HG03521 (cell line): ENCODE data around the gene HMGCS2.

Experiments
- ATAC-seq: cut with Tn5 transposase; IDR thresholded peaks from one replicate; pipeline ENCODE4 v1.9.1; 2021; ENCODE audit warnings: mild to moderate bottlenecking, moderate library complexity; ENCODE audit not compliant: unreplicated experiment

Gene HMGCS2

DNA sequence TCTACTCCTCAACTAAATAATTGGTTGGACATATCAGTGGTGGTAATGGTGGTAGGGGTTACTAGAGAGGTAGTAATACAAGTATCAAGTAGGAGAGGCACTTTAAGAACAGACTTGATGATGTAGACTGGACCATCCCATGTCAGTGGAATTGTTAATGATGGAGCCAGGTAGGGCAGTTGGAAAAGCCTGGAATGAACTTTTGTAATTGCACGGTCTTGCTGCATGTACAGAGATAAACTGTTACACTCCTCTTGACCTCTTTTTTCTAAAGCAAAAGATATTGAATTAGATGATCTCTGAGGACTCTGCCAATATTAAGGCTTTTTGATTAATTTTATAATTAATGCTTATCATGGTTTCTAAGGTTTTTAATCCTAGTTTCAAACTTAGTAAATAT is 5.8 kb downstream of the HMGCS2 start:
- no peak for ATAC-seq

DNA sequence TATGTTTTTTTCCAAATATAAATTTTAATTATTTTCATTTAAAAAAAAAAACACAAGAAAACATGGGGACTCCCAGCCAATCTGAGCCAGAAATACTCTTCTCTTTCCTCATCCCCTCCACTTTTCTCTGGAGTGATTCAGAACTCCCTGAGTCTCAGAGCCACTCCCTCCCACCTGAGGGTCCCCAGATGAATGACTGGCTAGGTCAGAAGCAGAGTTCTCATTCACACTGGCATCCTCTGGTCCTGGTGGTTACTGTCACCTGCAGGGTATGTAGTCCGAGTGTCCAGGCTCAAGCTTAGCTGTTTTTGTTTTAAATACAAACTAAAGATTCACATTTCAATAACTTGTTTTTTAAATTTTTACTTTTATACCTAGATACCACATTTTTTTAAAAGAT is 6.3 kb downstream of the HMGCS2 start:
- ATAC-seq = no peak

DNA sequence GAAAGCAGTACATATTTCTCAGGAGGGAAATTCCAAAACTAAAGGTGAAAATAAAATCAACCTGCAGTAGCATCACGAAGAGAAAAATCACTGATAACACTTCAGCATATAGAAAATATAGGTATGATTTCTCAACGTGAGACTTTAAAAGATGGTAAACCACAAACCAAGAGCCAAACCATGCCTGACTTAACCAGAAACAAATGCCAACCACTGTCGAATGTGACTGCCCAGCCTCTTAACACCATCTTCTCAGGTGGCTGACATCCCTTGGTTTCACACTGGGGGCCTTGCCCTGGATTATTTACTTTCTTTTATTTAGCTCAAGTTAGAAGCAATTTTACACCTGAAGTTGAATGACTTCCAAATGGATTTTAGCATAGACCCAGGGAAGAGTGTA is 10.1 kb downstream of the HMGCS2 start:
- ATAC-seq = no peak

DNA sequence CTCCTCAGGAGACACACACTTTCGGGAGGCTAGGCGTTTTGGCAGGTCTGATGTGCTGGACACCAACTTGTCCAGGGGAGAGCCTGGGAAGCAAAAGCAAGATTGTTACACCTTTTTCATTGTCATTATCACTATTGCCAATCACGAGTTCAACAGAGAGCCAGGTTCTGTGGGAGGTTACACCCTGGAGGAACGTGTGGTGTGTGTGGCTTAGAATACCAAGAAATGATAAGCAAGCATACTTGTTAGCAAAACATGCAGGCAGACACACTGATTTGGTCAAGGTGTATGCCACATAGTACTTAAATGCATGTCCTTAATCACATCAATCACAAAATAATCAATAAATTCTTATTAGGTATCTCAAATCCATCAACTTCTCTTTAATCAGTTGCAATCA is 16.1 kb downstream of the HMGCS2 start:
- no peak for ATAC-seq

DNA sequence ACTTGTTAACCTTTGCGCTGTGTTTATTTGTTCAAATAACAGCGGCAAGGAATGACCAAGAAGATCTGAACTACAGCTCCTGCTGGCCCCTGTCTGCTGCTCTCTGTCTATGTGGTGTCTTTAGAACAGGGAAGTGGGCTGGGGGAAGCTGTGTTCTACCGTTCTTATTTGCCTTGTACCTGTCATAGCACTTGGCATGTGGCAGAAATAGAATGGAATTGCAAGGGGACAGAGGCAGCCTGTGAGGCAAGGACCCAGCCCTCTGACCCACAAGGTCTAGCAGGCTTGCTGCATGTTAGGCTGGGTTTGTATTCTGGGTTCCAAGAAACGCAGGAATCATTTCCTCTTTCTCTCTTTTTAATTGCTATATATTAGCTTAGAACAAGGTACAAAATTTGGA is 20.7 kb downstream of the HMGCS2 start:
- ATAC-seq = no peak

DNA sequence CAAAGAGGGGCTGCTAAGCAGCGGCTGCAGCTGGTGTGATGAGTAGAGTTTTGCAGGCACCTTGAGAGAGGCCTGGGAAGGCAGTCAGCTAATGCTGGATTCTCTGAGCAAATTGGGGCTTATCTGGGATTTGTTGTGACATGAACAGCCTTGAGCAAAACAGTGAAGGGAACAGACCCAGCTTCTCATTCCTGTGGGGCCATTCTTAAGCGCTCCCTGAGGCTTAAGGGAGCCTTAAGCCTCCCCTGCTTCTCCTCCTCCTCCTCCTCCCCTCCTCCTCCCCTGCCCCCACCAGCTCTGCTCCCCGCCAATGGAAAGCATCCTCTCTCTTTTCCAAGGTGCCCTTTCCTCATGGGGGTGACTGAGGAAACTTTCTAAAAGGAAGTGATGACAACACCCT is 21.3 kb downstream of the HMGCS2 start:
- ATAC-seq = no peak

DNA sequence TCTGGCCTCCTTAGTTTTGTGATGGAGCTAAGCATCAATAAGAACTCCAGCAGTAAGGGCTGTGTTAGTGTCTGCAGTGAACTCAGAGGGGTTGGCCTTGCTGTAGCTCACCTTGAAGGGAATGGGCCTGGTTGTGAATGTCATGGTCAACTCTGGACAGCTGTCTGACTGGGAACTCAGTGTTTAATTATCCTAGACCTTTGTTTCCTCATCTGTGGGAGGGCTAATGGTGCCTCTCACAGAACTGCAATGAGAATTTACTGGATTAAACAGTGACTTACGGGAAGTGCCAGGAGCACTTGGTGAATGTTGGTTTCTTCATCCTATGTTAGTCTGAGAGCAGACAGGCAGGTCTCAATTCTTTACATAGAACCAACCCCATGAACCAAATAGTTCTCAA is 23.7 kb downstream of the HMGCS2 start:
- ATAC-seq = no peak

DNA sequence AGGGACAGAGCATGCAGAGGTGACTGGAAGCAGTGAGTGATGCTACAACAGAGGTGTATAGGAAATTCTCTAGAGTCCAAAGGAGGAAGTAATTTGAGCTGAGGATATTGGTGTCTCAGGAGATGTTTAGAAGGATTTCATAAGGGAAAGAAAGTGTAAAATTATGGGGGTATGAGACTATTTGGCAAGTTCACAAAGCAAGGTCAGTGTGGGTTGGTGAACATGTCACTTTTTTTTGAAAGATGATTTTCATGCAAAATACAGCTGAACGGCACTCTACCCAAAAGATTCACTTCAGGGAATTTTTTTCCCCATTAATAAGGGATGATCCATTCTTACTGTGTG is 24.1 kb downstream of the HMGCS2 start:
- no peak for ATAC-seq

DNA sequence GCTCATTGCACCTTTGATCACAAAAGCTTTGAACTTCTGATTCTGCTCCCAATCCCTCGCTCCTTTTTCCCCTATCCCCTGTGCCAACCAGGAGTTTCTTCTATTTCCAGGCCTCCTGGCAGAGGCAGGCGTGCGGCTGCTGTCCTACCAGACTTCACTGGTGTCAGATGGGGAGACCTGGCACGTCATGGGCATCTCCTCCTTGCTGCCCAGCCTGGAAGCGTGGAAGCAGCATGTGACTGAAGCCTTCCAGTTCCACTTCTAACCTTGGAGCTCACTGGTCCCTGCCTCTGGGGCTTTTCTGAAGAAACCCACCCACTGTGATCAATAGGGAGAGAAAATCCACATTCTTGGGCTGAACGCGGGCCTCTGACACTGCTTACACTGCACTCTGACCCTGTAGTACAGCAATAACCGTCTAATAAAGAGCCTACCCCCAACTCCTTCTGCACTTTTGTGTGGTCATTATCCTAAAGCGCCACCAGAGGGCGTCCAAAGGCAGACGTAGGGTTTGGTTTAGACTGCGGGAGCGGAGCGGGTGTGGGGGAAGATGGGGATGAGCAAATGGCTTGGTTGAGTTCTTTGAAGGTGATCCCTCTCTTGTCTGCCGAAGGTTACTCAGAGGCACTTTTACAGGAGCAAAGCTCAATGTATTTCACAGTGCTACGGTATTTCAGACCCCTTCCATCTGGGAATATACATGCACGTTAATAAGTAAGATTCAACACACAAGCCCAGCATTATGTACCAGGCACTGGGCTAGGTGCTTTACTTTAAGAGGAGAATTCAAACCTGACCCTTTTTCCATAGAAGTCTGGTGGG is 24.7 kb downstream of the HMGCS2 start:
- ATAC-seq = no peak

DNA sequence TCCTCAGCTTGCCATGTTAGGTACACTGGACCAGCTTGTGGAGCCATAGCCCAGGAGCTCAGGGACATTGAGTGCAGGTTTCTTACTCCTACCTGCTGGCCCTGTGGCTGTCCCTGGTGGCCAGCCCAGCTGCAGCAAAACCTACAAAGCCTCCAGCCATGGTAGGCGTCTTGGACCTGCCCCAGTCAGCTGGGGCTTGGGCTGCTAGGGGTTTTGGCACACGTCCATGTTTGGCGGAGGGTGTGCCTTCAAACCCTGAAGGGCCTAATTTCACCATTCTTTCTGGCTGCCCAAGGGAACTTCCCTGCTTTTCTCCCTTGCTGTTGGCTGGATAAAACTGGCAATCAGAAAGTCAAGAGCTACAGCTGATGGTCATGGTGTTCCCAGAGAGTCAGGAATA is 25.4 kb downstream of the HMGCS2 start:
- ATAC-seq = no peak

DNA sequence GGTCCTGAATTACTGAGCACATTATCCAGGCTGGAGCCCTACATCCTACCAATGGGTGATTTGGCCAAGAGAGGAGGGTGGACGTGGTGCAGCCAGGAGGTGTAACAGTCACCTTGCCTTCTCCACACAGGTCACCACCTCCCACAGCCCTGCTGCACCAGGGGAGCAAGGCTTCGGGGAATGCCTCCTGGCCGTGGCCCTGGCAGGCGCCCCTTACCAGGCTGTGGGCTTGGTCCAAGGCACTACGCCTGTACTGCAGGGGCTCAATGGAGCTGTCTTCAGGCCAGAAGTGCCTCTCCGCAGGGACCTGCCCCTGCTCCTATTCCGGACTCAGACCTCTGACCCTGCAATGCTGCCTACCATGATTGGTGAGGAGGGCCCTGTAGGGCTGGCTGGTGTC is 26.0 kb downstream of the HMGCS2 start:
- no peak for ATAC-seq

DNA sequence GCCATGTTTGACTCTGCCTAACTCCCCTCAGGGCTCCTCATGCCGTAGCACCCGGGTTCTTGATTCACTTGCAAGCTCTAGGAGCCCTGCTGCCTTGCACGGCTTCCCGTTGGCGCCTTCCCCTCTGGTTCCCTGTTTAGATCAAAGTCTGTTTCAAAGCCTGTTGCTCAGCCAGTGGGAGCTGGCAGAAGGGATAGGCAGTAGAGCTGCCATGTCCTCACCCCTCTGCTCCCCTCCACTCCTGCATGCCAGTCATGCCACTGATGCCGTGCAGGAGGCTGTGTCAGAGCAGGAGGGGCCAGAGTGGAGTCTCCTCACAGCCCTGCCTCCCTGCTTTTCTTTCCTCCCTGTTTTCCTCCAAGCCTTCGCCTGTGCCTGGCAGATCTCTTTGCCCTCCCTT is 26.5 kb downstream of the HMGCS2 start:
- no peak for ATAC-seq

DNA sequence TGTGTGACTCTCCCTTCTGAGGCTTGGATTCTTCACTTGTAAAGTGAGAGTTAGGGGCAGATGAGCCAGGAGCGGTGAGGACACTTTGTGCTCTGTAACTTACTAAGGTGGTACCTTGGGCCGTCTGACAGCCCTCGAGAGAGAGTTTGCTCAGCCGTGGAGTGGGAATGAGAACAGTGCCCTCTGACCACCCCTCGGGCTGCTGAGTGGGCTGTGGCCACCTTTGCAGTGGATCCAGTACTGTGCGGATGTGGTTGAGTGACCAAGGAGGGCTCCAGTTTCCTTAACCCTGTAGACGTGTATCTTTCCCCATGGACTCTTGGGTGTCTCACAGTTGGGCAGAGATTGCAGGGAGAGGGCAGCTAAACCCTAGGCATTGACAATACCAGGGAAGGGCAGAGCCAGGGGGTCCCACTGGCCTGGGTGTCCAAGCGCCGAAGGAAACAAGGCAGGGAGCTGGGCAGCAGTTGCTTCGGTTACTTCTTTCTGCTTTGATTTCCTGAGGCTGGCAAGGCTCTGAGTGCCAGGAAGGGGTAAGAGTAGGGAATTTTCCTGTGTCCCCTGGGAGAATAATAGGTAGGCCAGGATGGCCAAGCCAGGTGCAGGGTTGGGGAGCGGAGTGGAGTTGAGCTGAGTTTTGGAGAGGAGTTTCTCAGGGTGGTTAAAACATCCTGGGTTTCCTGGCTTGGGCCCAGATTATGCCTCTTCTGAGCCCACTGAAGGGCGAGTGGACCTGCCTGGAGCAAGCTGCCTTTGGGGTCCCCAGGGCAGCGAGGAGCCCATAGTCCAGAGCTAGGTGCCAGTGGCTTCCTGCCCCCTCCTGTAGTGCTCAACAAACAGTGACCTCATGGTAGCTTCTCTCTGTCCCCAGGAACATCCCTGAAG is 27.6 kb downstream of the HMGCS2 start:
- no peak for ATAC-seq

DNA sequence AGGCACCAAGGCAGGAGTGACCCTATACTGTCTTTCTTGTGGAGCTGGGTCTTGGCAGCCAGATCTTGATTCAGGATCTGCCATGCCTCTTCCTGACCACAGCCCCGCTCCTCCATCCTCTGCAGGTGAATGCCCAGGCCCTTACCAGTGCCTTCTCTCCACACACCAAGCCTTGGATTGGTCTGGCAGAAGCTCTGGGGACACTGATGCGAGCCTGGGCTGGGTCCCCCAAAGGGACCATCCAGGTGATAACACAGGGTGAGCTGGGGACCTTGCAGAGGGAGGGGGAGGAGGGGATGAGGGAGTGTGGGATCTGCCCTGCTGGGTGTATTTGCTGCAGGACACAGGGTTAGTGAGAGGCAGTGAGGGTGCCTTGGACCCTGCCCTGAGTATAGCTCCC is 28.4 kb downstream of the HMGCS2 start:
- no peak for ATAC-seq

DNA sequence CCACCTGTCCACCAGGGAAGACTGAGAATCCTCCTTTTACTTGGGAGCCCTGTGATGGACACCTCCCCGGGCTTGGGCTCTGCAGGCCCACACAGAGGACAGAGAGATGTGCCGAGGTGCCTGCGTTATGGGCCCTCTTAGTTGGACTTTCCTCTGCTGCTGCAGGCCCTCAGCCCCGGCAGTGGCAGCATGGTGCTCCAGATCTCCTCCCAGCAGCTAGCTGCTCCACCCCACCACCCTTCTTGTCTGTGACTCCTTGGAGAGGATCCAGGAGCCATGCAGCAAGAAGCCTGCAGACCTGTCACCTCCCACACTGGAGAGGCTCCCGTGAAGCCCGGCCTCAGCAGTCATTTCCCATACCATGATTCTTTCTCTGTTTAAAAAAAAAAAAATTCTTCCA is 29.6 kb downstream of the HMGCS2 start:
- ATAC-seq = no peak

DNA sequence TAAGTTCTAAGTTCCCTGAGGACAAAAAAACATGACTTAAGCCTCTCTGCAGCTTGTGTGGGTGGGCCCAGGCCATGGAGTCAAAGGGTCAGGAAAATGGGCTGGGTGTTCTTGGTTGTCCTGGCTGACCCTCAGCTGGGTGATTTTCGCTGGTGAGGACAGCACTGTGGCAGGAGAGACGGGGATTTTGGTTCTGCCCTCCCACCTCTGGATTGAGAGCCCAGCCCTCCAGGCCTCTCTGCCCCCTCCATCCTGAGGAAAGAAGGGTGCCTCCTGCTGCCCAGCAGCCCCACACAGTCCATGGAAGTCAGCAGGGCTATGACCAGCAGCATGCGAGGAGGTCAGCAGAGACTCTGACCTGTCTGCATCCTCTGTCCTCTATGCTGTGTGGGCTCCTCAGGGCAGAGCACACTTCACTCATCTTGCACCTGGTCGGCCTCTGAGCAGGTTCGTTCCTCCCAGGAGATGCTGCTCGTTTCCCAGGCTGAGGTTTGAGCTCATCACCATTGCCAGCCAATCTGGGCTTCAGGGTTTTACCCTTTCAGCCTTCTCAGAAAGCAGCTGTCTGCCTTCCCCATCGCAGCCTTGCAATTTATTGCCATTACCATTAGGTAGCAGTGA is 30.5 kb downstream of the HMGCS2 start:
- no peak for ATAC-seq

DNA sequence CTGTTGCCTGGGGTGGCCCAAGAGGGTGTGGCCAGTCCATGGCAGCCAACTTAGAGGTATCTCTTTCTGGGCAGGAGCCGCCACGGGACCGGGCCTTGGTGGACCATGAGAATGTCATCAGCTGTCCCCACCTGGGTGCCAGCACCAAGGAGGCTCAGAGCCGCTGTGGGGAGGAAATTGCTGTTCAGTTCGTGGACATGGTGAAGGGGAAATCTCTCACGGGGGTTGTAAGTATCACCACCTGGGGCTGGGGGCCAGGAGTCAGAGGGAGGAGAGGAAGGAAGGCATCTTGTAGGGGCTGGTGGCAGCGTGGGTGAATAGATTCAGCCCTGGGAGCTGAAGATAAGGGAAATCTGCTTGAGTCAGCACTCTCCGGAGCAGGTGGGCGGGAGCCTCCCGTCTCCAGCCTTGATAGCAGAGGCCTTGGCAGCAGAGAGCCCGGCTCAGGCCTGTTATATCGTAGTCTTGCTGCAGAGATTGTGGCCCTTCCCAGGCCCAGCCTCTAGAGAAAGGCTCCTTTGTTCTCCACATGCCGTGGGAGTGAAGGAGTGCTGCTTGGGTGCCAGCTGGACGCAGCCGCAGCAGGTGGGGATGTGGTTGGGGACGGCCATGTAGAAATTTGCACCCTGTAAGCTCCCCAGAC is 31.5 kb downstream of the HMGCS2 start:
- no peak for ATAC-seq

DNA sequence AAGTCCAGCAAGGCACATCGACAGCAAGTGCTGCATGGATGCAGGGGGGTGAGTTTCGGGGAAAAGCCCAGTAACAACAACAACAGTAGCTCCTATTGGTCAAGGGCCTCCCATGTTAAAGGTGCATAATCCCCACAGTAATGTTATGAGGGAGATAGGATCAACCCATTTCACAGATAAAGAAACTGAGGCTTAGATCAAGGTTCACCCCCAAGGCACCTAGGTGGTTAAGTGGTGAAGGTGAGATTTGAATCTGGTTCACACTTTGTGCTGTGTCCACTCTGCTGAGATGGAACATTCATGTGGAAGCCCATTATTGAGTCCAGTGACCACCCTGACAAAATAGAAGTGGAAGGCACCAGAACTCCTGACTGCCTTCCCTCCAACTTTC is 32.1 kb downstream of the HMGCS2 start:
- no peak for ATAC-seq

DNA sequence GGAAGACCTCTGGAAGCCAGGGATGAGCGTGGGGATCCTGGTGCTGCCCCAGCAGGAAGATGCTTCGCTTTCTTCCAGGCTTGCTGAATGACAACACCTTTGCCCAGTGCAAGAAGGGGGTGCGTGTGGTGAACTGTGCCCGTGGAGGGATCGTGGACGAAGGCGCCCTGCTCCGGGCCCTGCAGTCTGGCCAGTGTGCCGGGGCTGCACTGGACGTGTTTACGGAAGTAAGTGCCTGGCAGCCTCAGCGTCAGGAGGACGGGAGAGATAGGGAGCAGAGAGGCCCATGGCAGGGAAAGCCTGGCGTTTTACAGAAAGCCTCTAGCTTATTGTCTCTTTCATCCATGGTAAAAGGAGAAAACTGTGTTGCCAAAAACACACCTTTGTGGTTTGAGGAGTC is 33.5 kb downstream of the HMGCS2 start:
- no peak for ATAC-seq

DNA sequence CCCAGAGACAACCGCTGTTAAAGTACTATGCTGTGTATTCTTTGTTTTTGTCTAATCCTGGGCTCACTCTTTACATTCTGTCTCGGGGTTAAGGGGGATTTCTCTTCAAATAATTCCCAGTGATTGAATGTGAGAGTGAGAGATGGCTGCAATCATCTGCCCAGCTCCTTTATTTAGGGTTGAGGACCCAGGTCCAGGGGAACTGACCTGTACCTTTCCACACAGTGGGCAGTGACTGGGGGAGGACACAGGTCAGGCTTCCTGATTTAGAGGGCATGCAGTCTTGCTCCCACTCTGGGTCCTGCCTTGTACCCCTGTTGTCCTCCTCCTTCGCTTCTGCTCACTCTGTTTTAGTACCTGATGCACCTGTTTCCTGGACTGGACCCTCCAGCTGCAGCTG is 35.0 kb downstream of the HMGCS2 start:
- ATAC-seq = no peak

DNA sequence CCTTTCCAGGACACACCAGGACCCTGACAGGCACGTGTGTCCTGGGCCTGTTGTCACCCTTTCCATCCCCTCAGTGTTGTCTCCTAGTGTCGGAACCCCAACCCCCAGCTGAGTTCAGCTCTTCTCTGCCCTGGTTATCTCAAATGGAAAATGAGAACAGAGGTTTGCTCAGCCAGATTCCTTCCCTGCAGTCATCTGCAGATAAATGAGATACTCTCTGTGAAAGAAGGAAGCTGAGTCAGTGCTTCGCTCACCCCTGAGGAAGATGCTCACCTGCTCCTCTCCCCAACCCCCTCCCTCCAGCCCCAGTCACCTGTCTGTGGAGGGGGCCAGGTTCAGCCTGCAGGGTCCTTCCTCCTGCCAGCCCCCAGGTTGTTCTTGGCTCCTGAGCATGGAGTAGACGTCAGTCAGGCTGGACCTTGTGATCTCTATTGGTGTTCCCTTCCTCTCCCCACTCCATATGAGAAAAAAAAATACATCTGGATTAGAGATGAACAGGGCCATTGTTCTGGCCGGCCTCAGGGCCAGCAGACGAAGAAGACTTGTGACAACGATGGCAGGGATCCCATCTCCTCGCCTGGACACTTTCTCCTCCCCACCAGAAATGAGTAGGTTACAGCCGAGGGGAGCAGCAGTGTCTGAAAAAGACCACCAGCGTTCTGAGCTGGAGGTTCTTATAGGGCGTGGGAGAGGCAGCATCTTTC is 36.1 kb downstream of the HMGCS2 start:
- no peak for ATAC-seq
